Hematopoietic multipotent progenitor cell (in vitro differentiated cells): Measurements from ENCODE around the gene SKIDA1. TPM values are rescaled to one million over a fixed set of nuclear protein-coding genes. Genes with fewer than 3 reads are reported as not detected.

ENCODE experiments used
- DNase-seq, 3 donors: peaks; one replicate each; pipeline ENCODE4 v3.0.0-alpha.2; 2011 to 2015; ENCODE audit warnings: low read depth in 2 of 3, low spot score in 2 of 3
- total RNA-seq: library from RNA; depleted of rRNA; stranded (reverse); fragments of >200 nt; gene quantifications from one replicate; pipeline ENCODE4 v1.2.3, GENCODE V29; 2012

SKIDA1 gene
- total RNA-seq, 1 donor = 1.1 TPM

DNA sequence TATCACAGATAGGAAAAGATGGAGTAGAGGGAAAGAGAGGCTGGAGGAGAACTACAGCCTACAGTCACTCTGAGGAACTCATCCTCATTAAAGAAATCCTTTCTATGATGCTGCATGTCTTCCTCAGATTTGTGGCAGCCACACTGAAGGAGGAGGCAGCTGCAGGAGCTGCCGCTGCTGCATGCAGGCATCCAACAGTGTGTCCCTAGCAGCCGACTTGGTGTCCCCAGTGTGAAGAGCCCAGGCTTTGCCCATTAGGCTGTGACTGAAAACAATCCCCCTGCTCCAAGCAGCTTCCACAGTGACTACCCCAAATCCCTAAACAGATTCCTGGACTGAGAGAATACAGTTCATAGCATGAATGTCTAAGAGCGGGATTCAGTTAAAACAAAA, 23.1 kb downstream of the SKIDA1 start:
- DNase-seq = no peak

DNA sequence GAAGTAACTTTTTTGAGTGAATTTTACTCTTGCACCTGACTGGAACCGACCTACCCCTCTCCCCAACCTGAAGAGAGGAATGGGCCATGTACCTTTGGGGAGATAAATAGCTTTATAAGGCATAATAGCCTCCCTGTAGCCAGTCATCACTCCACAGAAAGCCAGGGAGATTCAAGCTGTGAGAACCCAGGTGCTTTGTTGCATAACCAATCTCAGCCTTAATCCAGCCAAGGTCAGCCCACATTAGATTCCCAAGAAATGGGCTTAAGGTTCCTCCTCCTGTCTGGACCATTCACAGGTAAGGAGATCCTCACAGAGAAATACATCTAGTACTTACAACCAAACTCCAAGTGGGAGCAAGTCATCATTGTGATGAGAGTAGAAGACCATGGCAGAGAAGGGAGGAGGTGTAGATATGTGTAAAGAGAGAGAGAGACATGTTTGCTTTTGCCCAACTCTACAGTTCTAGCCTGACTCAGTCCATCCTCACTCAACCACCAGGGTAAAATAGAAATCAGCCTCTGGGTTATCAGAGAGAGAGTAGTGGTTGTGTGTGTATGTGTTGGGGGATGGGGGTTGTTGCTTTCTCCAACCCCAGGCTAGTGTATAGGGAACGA, 23.6 kb downstream of the SKIDA1 start:
- DNase-seq = no peak

DNA sequence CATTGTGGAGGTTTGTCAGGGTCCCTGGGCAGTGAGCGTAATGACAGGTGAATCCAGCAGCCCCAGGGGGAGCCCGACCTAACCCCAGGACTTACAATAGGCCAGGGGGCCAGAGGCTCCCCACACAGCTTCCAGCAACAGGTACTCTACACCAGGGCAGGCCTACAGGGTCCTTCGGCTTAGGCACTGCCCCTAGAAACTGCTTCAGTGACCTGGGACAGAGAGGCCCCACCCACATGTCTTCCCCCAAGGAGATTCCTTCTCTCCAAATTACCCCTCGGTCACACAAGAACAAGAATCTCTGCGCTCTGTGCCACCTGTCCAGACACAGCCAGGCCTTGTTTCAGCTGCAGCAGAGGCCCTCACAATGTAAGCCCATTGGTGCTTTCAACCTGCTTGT, 24.4 kb downstream of the SKIDA1 start:
- no peak for DNase-seq

DNA sequence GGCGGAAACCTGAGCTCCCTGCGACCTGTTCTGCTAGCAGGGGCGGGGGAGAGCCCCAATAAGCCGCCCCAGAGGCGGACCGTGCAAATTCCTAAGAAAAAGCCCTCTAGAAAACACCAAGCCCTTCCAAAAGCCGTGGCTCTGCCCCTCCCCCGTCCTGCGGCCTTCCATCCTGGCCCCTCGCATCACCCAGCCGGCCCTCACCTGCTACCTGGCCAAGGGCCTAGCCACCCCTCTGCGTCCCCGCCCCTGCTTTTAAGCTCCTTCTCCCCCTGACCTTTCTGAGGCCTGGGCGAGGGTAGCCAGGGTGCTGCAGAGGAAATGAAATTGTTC, 24.9 kb downstream of the SKIDA1 start:
- DNase-seq = no peak

DNA sequence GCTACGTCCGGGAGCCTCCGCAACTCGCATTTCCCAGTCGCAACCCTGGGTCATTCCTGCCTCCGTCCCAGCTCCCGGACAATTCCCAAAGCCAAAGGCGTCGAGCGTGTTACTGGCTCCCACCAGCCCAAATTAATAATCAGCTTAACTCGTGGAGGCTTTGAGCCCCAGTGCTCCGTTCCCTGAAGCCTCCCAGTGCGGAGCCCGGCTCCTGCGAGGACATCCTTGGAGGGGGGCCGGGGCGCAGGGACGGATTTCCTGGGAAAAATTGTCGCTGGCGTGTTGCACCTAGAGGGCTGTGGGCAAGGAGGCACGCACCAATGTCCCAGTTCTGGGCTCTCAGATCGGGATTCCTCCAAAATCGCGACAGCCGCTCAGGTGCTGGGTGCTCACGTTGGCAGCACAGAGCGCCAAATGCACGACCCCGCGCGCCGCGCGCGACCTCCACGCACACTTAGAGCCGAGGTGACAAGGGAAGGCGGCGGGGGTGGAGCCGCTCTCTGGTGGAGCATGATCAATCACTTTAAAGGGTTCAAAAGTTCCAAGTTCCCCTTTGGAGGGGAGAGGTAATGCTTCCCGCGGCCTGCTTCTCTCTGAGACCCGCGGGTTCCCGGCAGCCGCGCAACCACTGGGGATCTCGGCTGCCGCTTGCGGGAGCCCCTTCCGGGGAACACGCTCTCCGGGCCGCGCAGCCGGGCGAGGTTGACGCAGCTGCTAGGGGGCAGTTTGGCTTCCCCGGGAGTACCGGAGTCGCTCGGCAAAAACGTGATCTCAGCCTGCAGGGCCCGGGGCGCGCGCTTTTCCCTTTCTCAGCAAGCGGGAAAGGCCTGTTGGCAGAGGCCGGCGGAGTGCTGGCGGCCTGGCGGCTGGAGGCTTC, 25.5 kb downstream of the SKIDA1 start:
- DNase-seq = peak in 1 of 3 donors; percentile 51

DNA sequence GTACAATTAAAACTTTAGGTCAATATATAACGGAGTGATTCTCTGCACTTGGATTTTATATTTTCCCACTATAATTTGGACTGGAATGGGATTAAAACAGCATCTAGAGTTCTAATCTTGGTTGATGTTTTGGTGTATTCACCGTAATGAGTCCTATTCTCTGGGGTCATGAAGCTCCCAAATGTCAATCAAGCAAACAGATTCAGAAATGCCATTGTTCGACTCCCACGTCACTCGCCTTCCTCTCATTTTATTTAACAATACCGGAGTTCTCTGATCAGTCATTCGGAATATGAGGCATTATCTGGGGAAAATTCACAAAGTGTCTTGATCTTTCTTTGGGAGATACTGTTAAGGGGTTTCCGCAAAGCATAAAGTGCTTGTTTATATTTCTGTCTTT, 26.5 kb downstream of the SKIDA1 start:
- DNase-seq = no peak

DNA sequence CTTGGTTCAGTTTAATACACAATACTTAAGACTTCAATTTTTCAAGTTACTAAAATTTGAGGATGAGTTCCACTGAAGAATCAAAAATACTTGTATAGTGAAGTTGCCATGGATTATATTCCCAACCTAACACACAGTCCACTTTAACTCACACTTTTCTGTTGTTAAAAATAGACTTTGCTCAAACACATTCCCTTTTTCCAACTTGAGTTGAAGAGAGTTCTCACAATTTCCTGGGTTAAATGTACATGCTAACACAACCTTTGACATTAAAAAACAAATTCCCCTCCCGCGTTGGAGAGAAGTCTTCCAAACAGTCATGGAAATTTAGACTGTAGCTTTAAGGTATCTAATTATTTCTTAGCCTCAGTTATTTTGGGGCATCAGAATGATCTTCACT, 27.1 kb downstream of the SKIDA1 start:
- DNase-seq = no peak

DNA sequence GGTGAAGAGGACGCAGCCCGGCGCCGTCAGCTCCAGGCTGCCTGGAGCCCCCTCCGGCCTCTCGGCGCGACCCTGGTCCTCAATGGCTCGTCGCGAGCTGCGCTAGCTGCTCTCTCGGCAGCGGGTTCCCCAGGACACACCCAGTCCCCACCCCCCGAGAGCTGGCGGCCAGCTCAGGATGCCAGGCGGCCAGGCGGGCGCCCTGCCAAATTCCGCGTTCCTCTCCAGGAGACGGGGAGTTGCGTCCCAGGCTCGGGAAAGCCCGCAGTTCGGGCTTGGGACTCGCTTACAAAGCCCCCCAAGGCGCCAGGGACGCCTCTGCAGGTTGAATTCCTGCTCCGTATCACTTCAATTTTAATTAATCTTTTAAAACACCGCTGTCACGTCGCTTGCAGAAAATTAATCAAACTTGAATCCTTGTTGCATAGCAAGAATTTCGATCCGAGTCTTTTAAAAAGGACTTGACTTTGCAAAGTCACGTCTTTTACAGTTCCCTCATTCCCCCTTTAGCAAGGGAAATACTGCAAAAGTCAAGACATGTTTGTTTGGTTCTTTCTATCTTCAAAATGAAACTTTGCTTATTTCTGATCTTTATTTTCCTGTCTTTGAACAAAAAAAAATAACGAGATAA, 28.2 kb downstream of the SKIDA1 start:
- peak in 2 of 3 donors; percentile 65 to 68 for DNase-seq

DNA sequence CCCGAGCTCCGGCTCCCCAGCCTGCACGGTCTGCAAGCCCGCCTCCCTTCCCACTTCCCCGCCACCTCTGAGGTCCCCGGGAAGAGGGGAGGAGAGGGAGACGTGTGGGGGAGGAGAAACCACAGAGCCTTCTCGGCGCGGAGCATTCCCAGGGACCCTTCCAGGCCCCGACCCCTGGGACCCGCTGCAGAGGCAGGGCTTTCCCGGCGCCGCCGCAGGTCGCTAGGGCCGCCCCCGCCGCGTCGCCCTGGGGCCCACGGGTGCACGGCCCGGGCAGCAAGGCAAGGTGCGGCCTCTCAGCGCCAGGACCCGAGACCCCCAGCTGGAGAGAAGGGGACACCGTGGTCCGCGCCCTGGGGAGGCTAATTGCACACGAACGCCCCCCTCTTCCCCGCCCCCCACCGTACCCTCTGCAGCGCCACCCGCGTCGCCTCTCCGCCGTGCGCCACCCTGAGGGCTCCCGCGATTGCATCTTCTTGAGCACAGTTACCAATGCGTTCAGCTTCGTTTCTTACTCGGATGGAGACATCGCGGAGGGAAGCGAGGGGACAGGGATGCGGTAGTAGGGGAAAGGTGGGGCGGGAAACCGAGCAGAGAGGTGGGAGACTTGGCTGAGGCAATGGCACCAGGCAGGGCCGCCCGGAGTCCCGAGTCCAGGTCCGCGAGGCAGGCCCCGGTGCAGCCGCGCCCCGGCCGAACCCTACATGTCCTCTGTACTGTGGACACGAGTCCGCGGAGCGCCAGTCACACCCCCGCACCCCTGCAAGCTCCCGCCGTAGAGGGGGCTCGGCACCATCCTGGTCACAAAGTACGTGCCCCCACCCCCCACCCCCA, 28.9 kb downstream of the SKIDA1 start:
- peak in 2 of 3 donors; percentile 80 to 86 for DNase-seq

DNA sequence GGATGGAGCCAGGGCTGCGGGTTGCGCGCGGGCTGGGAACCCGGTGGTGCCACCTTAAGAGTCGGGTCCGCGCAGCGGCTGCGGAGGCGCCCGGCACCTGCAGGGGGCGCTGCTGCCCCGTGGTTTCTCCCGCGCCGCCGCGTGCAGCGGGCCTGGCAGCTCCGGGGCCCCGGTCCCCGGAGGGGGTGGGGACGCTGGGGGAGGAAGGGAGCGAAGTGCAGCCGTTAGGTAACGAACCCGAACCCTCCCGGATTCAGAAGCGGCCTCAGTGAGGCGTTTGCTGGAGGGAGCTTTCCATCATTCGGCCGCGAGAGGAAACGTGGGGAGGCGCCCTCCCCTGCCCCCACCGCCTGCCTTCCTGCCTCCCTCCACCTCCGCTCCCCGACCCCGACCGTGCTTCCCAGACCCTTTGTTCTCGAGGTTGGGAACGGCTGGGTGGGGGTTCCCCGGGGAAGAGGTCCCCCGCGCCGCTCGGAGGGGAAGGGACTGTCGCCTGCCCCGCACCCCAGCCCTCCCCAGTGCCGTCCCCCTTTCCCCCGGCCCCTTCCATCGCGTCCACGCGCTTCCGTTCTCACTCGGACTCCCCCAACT, 29.6 kb downstream of the SKIDA1 start:
- peak; percentile 85 to 94 (median 90) for DNase-seq

DNA sequence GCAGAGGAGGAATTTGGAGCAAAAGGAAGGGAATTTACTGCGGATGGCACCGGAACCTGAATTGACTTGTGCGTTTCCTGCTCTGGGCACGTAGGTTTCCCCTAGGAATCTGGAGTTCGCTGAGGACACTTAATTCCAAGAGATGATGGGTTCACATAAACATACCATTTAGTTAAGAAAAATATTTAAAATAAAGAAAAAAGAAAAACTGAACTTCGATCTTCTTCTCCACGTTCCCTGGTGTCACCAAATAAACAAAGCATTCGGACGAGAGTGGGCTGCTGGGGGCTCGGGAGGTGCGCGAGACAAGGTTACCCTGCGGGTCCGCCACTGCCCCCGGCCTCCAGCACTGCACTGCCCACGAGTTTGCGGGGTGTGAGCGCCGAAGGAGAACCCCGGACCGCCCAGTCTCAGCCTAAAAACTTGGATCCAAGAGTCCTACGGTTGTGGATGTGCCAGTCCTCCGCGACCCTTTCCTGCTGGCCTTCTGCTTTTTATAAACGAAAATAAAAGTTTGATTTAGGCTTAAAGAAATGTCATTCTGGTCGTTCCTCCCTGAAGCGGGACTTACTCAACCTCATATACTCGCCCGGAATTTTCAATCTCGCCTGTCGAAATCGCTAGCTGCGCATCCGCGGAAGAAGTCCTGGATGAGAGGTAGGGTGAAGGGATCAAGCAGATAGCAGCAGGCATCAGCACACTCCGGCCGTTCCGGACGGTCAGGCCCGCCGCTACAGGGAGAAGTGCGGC, 30.3 kb downstream of the SKIDA1 start:
- no peak for DNase-seq

DNA sequence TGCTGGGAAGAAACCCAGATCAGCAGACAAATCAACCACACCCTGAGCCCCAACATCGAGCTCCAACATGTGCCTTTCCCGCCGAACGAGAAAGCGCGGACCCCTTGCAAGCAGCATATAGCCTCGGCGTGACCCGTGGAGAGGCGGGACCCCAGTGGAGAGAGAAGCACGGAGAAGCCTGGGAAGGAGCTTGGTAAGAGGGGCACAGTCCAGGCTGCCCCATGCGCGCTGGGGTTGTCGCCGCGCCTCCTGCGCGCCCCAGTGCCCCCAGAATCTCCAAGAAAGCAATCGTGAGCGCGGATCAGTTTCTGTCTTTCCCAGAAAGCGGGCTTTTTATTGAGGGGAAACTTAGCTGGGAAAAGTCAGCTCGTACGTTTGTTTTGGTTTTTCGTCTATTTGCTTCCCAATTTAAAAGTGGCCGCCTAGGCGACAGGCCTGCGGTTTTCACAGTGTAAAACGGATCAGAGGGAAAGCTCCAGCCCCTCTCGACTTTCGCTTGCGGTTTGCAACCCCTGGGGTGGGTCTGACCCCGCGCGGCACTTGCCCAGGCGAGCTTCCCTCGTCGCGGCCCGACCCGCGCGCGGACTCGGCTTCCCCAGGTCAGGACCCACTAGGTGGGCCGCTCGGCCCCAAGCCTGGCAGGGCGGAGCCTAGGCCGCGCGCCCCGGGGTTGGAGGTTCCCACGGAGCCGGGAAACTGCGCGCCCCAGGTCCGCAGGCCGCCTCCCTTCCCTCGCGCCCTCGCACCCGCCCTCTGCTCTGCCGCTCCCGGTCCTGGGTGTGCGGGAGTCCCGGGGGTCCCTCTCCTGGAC, 31.1 kb downstream of the SKIDA1 start:
- DNase-seq = peak in 2 of 3 donors; percentile 41 to 42

DNA sequence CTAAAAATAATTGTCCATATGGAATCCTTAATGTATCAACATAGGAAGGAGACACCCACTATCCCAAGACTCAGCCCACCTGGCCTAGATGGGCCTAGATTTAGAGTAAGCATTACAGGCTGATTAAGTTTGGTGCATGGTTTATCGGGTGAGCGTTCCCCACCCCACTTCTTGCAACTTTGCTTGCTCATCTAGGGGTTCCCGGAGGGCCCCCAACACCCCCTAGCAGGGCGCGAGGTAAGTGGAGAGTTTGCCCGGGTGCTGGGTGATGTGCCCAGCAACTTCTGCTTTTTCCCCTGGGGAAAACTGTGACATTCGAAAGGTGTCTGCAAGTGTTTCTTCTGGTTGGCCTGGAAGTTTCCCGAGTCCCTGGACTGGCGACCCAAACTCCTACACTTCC, 31.7 kb downstream of the SKIDA1 start:
- DNase-seq = peak in 2 of 3 donors; percentile 35 to 54

DNA sequence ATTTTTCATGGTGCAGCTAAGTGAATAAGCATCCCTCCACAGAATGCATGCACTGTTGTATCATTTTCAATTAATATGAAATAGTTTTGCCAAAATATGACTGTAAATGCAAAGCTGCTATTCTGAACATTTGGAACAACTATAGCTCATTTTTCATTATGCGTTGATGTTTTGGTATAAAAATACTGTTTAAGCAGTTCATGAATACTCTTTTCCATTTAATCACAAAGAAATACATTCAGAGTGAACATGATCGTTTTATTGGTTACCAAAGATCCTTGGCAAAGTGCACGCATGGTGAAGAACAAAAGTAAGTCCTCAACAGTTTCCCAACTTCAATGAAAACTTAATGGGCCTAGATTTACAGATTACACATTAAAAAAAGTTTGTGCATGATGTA, 33.1 kb downstream of the SKIDA1 start:
- DNase-seq = no peak

DNA sequence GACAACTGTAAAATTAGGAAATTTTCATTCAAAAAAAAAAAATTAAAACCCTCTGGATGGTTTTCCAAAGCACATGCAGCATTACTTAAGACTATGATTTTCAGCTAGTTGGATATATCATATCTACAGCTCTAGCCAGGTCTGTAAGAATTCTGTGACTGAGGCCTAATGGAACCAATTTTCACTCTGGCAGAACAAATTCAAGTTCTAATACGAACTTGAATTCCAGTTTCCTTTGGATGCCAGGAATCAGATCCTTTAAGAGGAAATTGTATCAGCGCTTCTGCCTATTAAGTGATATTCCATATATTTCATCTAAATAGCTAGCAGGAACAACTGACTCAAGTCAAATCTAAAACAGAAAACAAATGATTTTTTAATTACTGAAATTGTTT, 34.8 kb downstream of the SKIDA1 start:
- no peak for DNase-seq

DNA sequence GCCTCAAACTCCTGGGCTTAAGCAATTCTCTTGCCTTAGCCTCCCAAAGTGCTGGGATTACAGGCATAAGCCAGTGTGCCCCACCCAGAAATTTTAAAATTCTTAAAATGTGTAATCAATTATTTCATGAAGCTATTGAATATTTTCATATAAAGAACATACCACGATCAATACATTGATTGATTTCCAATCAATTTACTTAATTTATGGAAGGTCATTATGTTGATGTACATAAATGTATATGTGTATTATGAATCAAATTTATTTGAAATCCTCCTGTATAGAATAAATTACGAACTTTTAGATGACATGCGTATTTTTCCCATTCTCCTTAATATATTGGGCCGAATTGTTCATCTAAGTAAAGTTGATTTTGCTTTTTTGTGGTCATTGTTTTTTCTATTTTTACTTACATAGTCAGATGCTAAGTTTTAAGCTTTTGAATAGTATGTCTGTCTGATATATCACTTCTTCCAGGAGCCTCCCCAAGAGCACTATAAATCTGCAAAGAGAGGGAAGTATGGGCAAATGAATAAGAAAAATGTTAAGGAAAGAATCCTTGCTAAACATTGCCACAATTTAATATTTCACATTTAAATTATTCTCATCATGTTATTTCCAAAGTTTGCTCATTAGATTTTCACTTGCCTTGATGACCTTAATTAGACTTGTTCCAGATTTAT, 35.3 kb downstream of the SKIDA1 start:
- no peak for DNase-seq

DNA sequence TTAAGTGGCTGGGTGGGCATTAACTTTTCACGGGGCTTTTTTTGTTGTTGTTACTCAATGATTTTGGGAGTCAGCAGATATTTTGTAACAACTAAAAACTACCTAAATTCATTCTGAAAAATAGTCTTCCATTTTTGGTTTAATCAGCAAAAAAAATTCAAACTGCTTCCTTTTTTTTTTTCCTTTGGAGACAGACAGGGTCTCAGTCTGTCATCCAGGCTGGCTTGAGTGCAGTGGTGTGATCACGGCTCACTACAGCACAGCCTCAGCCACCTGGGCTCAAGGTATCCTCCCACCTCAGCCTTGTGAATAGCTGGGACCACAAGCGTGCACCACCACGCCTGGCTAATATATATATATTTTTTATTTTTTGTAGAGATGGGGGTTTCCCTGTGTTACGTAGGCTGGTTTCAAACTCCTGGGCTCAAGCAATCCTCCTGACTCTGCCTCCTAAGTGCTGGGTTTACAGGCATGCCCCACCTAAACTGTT, 36.5 kb downstream of the SKIDA1 start:
- DNase-seq = no peak

DNA sequence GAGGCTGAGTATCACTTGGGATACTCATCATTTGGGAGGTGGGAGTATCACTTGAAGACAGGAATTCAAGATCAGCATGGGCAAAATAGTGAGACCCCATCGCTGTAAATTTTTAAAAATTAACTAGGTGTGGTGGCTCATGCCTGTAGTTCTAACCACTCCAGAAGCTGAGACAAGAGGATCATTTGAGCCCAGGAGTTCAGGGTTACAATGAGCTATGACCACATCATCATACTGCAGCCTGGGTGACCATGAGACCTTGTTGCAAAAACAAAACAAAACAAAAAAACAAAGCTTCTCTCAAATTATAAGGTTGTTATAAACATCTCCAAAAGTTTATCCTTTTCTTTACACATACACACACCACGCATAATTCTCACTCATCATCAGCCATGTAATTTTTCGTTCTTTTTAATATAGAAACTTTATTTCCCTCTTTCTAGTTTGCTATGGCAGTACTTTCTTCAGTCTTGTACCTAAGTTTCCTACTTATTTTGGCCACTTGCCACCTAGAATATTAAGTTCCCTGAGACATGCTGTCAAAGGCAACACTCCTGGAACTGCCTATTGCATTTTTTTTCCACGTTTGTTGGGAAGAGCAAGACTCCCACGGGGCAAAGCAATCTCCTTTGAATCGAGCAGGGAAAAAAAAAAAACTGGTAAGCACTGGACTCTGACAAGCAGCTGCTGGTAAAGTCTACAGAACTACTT, 37.1 kb downstream of the SKIDA1 start:
- no peak for DNase-seq
